HepG2 (cell line): ENCODE data around the gene UBE2J1. TPM values are rescaled to one million over a fixed set of nuclear protein-coding genes. Genes with fewer than 3 reads are reported as not detected.
A peak's percentile ranks its signal among the peaks of the same experiment; 100 is the strongest.

Source experiments
- ATAC-seq: fragments of 200-7000 bp; cut with Tn5 transposase; 3 replicates; pipeline ENCODE4 v1.9.1; 2020; ENCODE audit warnings: mild to moderate bottlenecking, moderate library complexity
- BruUV-seq: library from RNA; stranded (reverse); fragments of 400-500 nt; replicated peaks from 2 replicates; lab custom pipeline; 2021; lab: Mats Ljungman, UMichigan
- CTCF ChIA-PET: fragments of 300-600 bp; formaldehyde crosslinking; extraction: SDS; loops from one replicate; lab custom pipeline; 2021; ENCODE audit warnings: low total read pairs, inconsistent platforms, low intra/inter-chr PET ratio; lab: Yijun Ruan, JAX
- POLR2A ChIA-PET: fragments of 350-600 bp; sonication (Branson Sonifier 250); formaldehyde crosslinking; loops from one replicate; lab custom pipeline; 2020; ENCODE audit warnings: antibody characterized with exemption, inconsistent platforms; lab: Yijun Ruan, JAX
- DNase-seq: peaks from one replicate; pipeline ENCODE4 v3.0.0-alpha.2; 2015; ENCODE audit warnings: low spot score
- FAIRE-seq: peaks from 3 replicates; lab custom pipeline; 2011; peaks lifted over from hg19 to GRCh38; lab: Jason Lieb, UNC
- H2AFZ ChIP-seq: one replicate; pipeline ENCODE4 v1.6.1; 2011; ENCODE audit warnings: low read length, inconsistent platforms
- H3K27ac ChIP-seq: fragments of 300-600 bp; 3 replicates; pipeline ENCODE4 v1.8.0; 2011; ENCODE audit warnings: mixed run types, mild to moderate bottlenecking, mixed read lengths, low read length, inconsistent platforms; ENCODE audit not compliant: insufficient read depth; ENCODE audit errors: extremely low read length
- H3K27me3 ChIP-seq, 2 experiments: fragments of 200-600 bp in 1 of 2; 2 replicates in 1 of 2; 3 replicates in 1 of 2; pipeline versions ENCODE4 v1.6.0 to v1.8.0; 2011; ENCODE audit warnings: low read length in 2 of 2, mild to moderate bottlenecking in 2 of 2, moderate library complexity in 2 of 2, inconsistent platforms in 1 of 2; ENCODE audit not compliant: insufficient read depth in 2 of 2, control insufficient read depth in 1 of 2
- H3K36me3 ChIP-seq, 2 experiments: fragments of 200-600 bp in 1 of 2; replicated peaks in 1 of 2; 2 replicates in 1 of 2; 3 replicates in 1 of 2; pipeline versions ENCODE4 v1.5.1 to v1.8.0; 2011; ENCODE audit warnings: low read length in 2 of 2, inconsistent platforms in 1 of 2; ENCODE audit not compliant: insufficient read depth in 2 of 2, control insufficient read depth in 1 of 2
- H3K4me1 ChIP-seq: 2 replicates; pipeline ENCODE4 v1.5.1; 2012; ENCODE audit warnings: low read length, inconsistent platforms; ENCODE audit not compliant: insufficient read depth
- H3K4me2 ChIP-seq: 2 replicates; pipeline ENCODE4 v1.6.0; 2011; ENCODE audit warnings: low read depth, low read length, inconsistent platforms
- H3K4me3 ChIP-seq, 3 experiments: fragments of 200-600 bp in 1 of 3; sonication (generic), shearing (Covaris generic) in 1 of 3; replicated peaks in 1 of 3; 2 replicates each; pipeline ENCODE4 v1.5.1; 2011 to 2016; ENCODE audit warnings: low read length in 3 of 3, inconsistent platforms in 2 of 3, low read depth in 2 of 3, mild to moderate bottlenecking in 2 of 3, control low read depth in 1 of 3, mixed read lengths in 1 of 3; ENCODE audit not compliant: insufficient read depth in 1 of 3
- H3K79me2 ChIP-seq: one replicate; pipeline ENCODE4 v1.6.1; 2011; ENCODE audit warnings: low read length, inconsistent platforms; ENCODE audit not compliant: insufficient read depth
- H3K9ac ChIP-seq: 2 replicates; pipeline ENCODE4 v1.6.0; 2011; ENCODE audit warnings: mild to moderate bottlenecking, low read depth, low read length, inconsistent platforms; ENCODE audit not compliant: insufficient read depth
- H3K9me3 ChIP-seq: 2 replicates; pipeline ENCODE4 v1.5.1; 2012; ENCODE audit warnings: mild to moderate bottlenecking, low read length
- H4K20me1 ChIP-seq: 2 replicates; pipeline ENCODE4 v1.6.0; 2011; ENCODE audit warnings: inconsistent platforms, mild to moderate bottlenecking, low read length, moderate library complexity; ENCODE audit not compliant: insufficient read depth
- GLI4 ChIP-seq: sonication (generic); formaldehyde crosslinking; IDR thresholded peaks from 2 replicates; pipeline ENCODE4 v1.5.1; 2020; ENCODE audit warnings: missing genetic modification reagents, mild to moderate bottlenecking, moderate library complexity, borderline replicate concordance
- HDAC6 ChIP-seq: fragments of 200-600 bp; sonication (generic); IDR thresholded peaks from 2 replicates; pipeline ENCODE4 v1.7.0; 2017; ENCODE audit warnings: mild to moderate bottlenecking, antibody characterized with exemption, low read length, low read depth
- MXD1 ChIP-seq: sonication (generic); formaldehyde crosslinking; IDR thresholded peaks from 2 replicates; pipeline ENCODE4 v1.4.0; 2020; ENCODE audit warnings: mild to moderate bottlenecking, missing genetic modification reagents
- STAG1 ChIP-seq: sonication (generic); formaldehyde crosslinking; IDR thresholded peaks from 2 replicates; pipeline ENCODE4 v1.4.0; 2020; ENCODE audit warnings: missing genetic modification reagents
- ZNF282 ChIP-seq: fragments of 450-650 bp; IDR thresholded peaks from 2 replicates; pipeline ENCODE4 v1.6.1; 2018; ENCODE audit not compliant: partially characterized antibody
- ZNF549 ChIP-seq: sonication (generic); formaldehyde crosslinking; IDR thresholded peaks from 2 replicates; pipeline ENCODE4 v1.5.0; 2020; ENCODE audit warnings: missing genetic modification reagents
- ZNF556 ChIP-seq: sonication (generic); formaldehyde crosslinking; IDR thresholded peaks from 2 replicates; pipeline ENCODE4 v1.4.0; 2020; ENCODE audit warnings: mild to moderate bottlenecking, missing genetic modification reagents, borderline replicate concordance
- ZNF564 ChIP-seq: sonication (generic); formaldehyde crosslinking; IDR thresholded peaks from 2 replicates; pipeline ENCODE4 v1.8.1; 2023; ENCODE audit warnings: mild to moderate bottlenecking, missing genetic modification reagents
- WGBS: methylation state at CpG from one replicate; pipeline ENCODE4 v1.1.6; 2017; ENCODE audit warnings: low lambda C conversion rate; 5-methylcytosine and 5-hydroxymethylcytosine counted together
- in situ Hi-C: cut with HindIII; loops from 2 replicates; pipeline ENCODE4 v1.10.0; 2017; ENCODE audit warnings: low pct_unique_long_range_greater_than_20kb; ENCODE audit not compliant: extremely low pct_ligation_motif_present
- intact Hi-C: fragments of 100-400 bp; cut with micrococcal nuclease; formaldehyde crosslinking; loops from one replicate; pipeline ENCODE4 v1.10.0; 2022; ENCODE audit not compliant: unreplicated experiment
- polyA plus RNA-seq, 8 experiments: library from polyadenylated mRNA; depleted of rRNA in 3 of 8; stranded (reverse) in 7 of 8; unstranded in 1 of 8; fragments of >200 nt; fragmentation: Illumina TruSeq in 4 of 8; extraction: Trizol in 4 of 8; gene quantifications; 2 replicates each; pipeline versions ENCODE4 v1.2.1 to v1.2.3, GENCODE V29; 2011 to 2016; ENCODE audit warnings: low read depth in 4 of 8, missing spikeins in 1 of 8, mixed read lengths in 1 of 8; ENCODE audit not compliant: insufficient read depth in 1 of 8
- total RNA-seq, 5 experiments: library from RNA; depleted of rRNA; stranded (reverse); fragments of >200 nt; fragmentation: Illumina TruSeq; extraction: Trizol; gene quantifications; 2 replicates each; pipeline ENCODE4 v1.2.3, GENCODE V29; 2016; ENCODE audit warnings: low read depth in 1 of 5
- TF ChIP-seq, protein P1 (sequence below): sonication (generic); formaldehyde crosslinking; IDR thresholded peaks from 2 replicates; pipeline ENCODE4 v1.4.0; 2020; ENCODE audit warnings: mild to moderate bottlenecking, missing genetic modification reagents, borderline replicate concordance

Gene UBE2J1
- total and polyA plus RNA-seq, 2 of the 13 experiments (the other 11 are each of a cell fraction or from before 2014, with no cell fraction given), result 19.3 to 24.6 TPM

- H3K9ac ChIP-seq, result no peak overlapping the region
- DNase-seq (no peak), ATAC-seq (peak; percentile 57), FAIRE-seq (no peak)
- ChIA-PET POLR2A (interaction anchor here (1.5 kb wide), 1 partner anchor 12 kb away, joined by 3 read pairs; no protein-coding TSS in a partner anchor), CTCF (no interaction called here)
- H3K4me3 ChIP-seq, result no peak overlapping the region
- H3K79me2 ChIP-seq, result no peaks in the 10 kb centered on the region
- 74% methylated on average over 7 of the region's 7 CpGs for WGBS
- H3K4me2 ChIP-seq, result no peak overlapping the region
- H2AFZ ChIP-seq, result no peak overlapping the region
- H3K27ac ChIP-seq, result no peak overlapping the region
- H4K20me1 ChIP-seq, result no peaks in the 10 kb centered on the region
- H3K27me3 ChIP-seq, result peaks cover 0 to 1% of the 10 kb centered on the region in 2 experiments; a peak in 1 of 5 replicates
- in situ Hi-C loops (no loop called here), intact Hi-C loops (no loop called here)
- no peaks in the 10 kb centered on the region for H3K9me3 ChIP-seq
- peaks cover 17% of the 10 kb centered on the region for H3K4me1 ChIP-seq
- BruUV-seq, result no TSS peak
- no peaks in the 10 kb centered on the region for H3K36me3 ChIP-seq
- TF ChIP-seq ZNF282 (no peak), MXD1 (CRISPR knock-in tag) (no peak), ZNF564 (CRISPR knock-in tag) (no peak), ZNF556 (CRISPR knock-in tag) (no peak), GLI4 (CRISPR knock-in tag) (no peak), HDAC6 (no peak), ZNF549 (no peak), STAG1 (CRISPR knock-in tag) (no peak)
- TF ChIP-seq, protein P1, sequence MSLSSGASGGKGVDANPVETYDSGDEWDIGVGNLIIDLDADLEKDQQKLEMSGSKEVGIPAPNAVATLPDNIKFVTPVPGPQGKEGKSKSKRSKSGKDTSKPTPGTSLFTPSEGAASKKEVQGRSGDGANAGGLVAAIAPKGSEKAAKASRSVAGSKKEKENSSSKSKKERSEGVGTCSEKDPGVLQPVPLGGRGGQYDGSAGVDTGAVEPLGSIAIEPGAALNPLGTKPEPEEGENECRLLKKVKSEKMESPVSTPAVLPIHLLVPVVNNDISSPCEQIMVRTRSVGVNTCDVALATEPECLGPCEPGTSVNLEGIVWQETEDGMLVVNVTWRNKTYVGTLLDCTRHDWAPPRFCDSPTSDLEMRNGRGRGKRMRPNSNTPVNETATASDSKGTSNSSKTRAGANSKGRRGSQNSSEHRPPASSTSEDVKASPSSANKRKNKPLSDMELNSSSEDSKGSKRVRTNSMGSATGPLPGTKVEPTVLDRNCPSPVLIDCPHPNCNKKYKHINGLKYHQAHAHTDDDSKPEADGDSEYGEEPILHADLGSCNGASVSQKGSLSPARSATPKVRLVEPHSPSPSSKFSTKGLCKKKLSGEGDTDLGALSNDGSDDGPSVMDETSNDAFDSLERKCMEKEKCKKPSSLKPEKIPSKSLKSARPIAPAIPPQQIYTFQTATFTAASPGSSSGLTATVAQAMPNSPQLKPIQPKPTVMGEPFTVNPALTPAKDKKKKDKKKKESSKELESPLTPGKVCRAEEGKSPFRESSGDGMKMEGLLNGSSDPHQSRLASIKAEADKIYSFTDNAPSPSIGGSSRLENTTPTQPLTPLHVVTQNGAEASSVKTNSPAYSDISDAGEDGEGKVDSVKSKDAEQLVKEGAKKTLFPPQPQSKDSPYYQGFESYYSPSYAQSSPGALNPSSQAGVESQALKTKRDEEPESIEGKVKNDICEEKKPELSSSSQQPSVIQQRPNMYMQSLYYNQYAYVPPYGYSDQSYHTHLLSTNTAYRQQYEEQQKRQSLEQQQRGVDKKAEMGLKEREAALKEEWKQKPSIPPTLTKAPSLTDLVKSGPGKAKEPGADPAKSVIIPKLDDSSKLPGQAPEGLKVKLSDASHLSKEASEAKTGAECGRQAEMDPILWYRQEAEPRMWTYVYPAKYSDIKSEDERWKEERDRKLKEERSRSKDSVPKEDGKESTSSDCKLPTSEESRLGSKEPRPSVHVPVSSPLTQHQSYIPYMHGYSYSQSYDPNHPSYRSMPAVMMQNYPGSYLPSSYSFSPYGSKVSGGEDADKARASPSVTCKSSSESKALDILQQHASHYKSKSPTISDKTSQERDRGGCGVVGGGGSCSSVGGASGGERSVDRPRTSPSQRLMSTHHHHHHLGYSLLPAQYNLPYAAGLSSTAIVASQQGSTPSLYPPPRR (CRISPR knock-in tag), result no peak
Measured at GRCh38 chr6:89299466-89299850, 53.1 kb downstream of the UBE2J1 start.
